ENCODE results near the gene ZNF540.

DNA sequence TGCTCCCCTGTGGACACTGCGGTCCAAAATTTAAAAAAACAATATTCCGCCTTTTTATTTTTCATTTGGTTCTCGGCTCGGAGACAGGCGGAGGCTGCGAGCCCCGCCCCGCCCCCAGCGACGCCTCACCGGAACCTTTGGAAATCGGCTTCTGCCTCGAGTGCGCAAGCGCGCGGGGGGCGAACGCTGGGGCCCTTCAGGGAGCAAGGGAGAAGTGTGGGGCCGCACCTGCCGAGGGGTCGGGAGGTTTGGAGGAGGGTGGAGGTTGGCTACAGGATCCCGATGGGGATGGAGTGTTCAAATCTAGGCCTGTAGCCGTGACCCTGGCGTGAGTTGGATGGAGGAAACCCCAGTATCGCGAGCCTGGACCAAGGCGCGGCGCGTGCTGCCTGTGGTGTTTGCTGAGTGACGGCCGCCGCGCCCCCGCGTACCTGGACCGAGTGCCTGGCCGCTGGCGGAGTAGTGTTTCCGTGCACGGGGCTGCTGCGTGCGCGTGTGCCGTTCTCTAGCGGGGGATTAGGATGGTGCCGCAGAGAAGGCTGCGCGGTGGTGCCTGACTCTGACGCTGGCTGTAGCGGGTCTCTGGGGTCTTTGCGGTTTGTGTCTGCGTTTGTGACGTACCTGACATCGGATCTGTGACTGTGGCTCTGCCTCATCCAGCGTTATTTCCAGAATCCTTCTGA, 61.2 kb downstream of the ZNF540 start:
- TF ChIP-seq, protein P1, sequence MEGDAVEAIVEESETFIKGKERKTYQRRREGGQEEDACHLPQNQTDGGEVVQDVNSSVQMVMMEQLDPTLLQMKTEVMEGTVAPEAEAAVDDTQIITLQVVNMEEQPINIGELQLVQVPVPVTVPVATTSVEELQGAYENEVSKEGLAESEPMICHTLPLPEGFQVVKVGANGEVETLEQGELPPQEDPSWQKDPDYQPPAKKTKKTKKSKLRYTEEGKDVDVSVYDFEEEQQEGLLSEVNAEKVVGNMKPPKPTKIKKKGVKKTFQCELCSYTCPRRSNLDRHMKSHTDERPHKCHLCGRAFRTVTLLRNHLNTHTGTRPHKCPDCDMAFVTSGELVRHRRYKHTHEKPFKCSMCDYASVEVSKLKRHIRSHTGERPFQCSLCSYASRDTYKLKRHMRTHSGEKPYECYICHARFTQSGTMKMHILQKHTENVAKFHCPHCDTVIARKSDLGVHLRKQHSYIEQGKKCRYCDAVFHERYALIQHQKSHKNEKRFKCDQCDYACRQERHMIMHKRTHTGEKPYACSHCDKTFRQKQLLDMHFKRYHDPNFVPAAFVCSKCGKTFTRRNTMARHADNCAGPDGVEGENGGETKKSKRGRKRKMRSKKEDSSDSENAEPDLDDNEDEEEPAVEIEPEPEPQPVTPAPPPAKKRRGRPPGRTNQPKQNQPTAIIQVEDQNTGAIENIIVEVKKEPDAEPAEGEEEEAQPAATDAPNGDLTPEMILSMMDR (IDR thresholded peaks at IDR 0.05), result no peak
- no peak for TF ChIP-seq ZFX (IDR thresholded peaks at IDR 0.05; ENCODE audit: borderline replicate concordance)
